AG10803 (cell line): ENCODE data around the gene SCYGR5.

Experiments
- DNase-seq: peaks from one replicate; pipeline ENCODE4 v3.0.0; 2010; ENCODE audit warnings: low read depth
- H3K4me3 ChIP-seq: 2 replicates; pipeline ENCODE4 v1.5.1; 2011; ENCODE audit warnings: mild to moderate bottlenecking, low read length, control low read depth
- CTCF ChIP-seq: conservative IDR thresholded peaks from 2 replicates; pipeline ENCODE4 v1.5.1; 2011; ENCODE audit warnings: mild to moderate bottlenecking, low read length, control low read depth, inconsistent platforms

The SCYGR5 gene

GRCh38 chr2:227674485-227674884 lies 7.9 kb downstream of the SCYGR5 start:
- no peak for DNase-seq
- no peak overlapping the region for H3K4me3 ChIP-seq
- TF ChIP-seq CTCF = no peak

GRCh38 chr2:227677928-227678327 lies 11.3 kb downstream of the SCYGR5 start:
- DNase-seq = no peak
- TF ChIP-seq CTCF = no peak
- H3K4me3 ChIP-seq = no peak overlapping the region

- no peak for DNase-seq
- no peak for TF ChIP-seq CTCF
- no peak overlapping the region for H3K4me3 ChIP-seq
Observed at GRCh38 chr2:227684258-227684657, 17.7 kb downstream of the SCYGR5 start.

- DNase-seq = no peak
- no peak for TF ChIP-seq CTCF
Observed at GRCh38 chr2:227687189-227687588, 20.6 kb downstream of the SCYGR5 start.

GRCh38 chr2:227696990-227697679 lies 30.5 kb downstream of the SCYGR5 start:
- TF ChIP-seq CTCF = no peak
- H3K4me3 ChIP-seq = no peak overlapping the region
- DNase-seq = no peak

More at GRCh38 chr2:227687189-227687588, 20.6 kb downstream of the SCYGR5 start:
- H3K4me3 ChIP-seq = no peak overlapping the region

GRCh38 chr2:227701556-227701955 lies 35.0 kb downstream of the SCYGR5 start:
- DNase-seq = no peak
- H3K4me3 ChIP-seq = no peak overlapping the region
- no peak for TF ChIP-seq CTCF

GRCh38 chr2:227703280-227703732 lies 36.7 kb downstream of the SCYGR5 start:
- TF ChIP-seq CTCF = no peak
- H3K4me3 ChIP-seq = no peak overlapping the region
- DNase-seq = peak; percentile 32
